SJSA1 (cell line): ENCODE results near the gene CEP170B. TPM values are rescaled to one million over a fixed set of nuclear protein-coding genes. Genes with fewer than 3 reads are reported as not detected.

ENCODE experiments used
- DNase-seq, 2 experiments: peaks; one replicate each; pipeline ENCODE4 v3.0.0-alpha.2; 2015 to 2020; ENCODE audit warnings: low spot score in 2 of 2, low read depth in 1 of 2
- H3K27ac ChIP-seq: fragments of 250-450 bp; sonication (Bioruptor Pico); 2 replicates; pipeline ENCODE4 v1.5.1; 2020; ENCODE audit warnings: mild to moderate bottlenecking, moderate library complexity
- H3K27me3 ChIP-seq: fragments of 250-450 bp; sonication (Bioruptor Pico); replicated peaks from 2 replicates; pipeline ENCODE4 v1.5.1; 2020; ENCODE audit warnings: mild to moderate bottlenecking, moderate library complexity
- H3K36me3 ChIP-seq: fragments of 250-450 bp; sonication (Bioruptor Pico); 2 replicates; pipeline ENCODE4 v1.5.1; 2020; ENCODE audit warnings: mild to moderate bottlenecking
- H3K4me1 ChIP-seq: fragments of 250-450 bp; sonication (Bioruptor Pico); replicated peaks from 2 replicates; pipeline ENCODE4 v1.6.1; 2021; ENCODE audit warnings: mild to moderate bottlenecking
- H3K4me3 ChIP-seq: fragments of 250-450 bp; sonication (Bioruptor Pico); 2 replicates; pipeline ENCODE4 v1.5.1; 2020; ENCODE audit warnings: mild to moderate bottlenecking
- H3K9me3 ChIP-seq: fragments of 250-450 bp; sonication (Bioruptor Pico); replicated peaks from 2 replicates; pipeline ENCODE4 v1.5.1; 2020; ENCODE audit warnings: mild to moderate bottlenecking
- total RNA-seq: library from RNA; depleted of rRNA; stranded (reverse); fragments of >200 nt; shearing (Covaris generic); gene quantifications from 2 replicates; pipeline ENCODE4 v1.2.3, GENCODE V29; 2014

Gene CEP170B
- total RNA-seq, 1 experiment from 2014 or later: 9.3 TPM

GRCh38 chr14:104868060-104868740 lies 3.1 kb downstream of the CEP170B start:
- H3K4me1 ChIP-seq: peaks cover 16% of the 10 kb centered on the region

DNA sequence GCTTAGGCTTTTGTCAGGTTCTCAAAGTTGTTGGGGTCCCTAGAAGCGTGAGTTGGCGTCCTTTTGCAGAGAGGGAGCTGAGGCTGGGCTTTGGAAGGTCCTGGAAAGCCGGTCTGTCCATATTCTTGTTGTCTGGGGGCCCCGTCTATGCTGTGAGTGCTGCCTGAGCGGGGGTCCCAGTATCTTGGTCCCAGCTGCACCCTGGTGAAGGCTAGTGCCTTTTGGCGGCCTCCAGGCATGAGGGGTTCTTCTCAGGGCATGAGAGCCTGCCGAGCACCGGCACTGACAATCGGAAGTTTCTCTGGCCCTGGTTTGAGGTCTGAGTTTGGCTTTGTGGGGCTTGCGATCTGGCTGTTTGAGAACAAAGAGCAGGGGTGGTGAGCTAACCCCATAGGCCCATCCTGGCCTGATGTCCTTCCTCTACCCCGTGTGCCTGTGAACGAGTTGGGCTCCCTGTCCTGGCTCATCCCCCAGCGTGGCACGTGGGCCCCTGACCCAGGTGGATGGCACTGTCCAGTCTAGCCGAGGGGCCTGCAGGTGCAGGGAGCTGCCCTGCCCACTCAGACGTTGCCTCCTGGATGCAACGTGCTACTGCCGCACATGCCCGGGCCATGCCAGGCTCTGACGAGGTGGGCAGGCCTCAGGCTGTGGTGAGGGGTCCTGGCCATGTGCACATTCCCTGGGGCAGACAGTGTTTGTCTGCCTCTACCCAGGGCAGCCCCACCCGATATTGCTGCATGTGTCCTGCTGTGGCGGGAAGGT lies 3.9 kb downstream of the CEP170B start:
- Histone ChIP-seq H3K27ac (no peak overlapping the region), H3K27me3 (peaks cover 8% of the 10 kb centered on the region), H3K4me3 (no peak overlapping the region), H3K36me3 (0 out of 2 replicates have a peak, but pooled peaks cover 5% of the 10 kb centered on the region), H3K4me1 (peaks cover 16% of the 10 kb centered on the region), H3K9me3 (no peaks in the 10 kb centered on the region)
- DNase-seq: no peak

More at GRCh38 chr14:104868060-104868740, 3.1 kb downstream of the CEP170B start:
- Histone ChIP-seq H3K27ac (no peak overlapping the region), H3K36me3 (0 out of 2 replicates have a peak, but pooled peaks cover 5% of the 10 kb centered on the region), H3K4me3 (no peak overlapping the region), H3K27me3 (peaks cover 10% of the 10 kb centered on the region), H3K9me3 (no peaks in the 10 kb centered on the region)
- DNase-seq: no peak

DNA sequence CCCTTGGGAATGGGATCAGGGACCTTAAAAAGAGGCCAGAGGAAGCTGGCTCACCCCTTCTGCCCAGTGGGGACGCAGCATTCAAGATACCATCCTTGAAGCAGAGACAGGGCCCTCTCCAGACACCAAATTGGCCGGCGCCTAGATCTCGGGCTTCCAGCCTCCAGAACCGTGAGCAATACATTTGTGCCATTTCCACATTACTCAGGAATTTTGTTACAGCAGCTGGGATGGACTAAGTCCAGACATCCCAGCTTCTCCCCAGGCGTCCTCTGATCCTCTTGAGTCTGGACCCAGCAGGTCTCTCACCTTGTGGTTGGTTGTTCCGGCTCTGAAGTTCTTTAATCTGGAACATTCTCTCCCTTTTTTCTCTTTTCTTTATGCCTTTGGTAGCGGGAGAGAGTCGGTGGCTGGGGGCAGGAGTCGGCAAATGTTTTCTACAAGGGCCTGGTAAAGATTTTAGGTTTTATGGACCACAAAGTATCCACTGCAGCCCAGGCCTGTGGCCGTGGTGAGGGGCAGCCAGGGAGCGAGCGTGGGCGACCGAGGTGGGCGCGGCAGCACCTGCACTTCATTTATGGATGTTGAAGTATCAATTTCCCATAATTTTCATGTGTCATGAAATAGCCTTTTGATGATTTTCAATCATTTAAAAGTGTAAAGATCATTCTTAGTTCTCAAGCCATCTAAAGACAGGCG lies 4.8 kb downstream of the CEP170B start:
- Histone ChIP-seq H3K4me1 (peaks cover 8% of the 10 kb centered on the region), H3K4me3 (no peak overlapping the region), H3K9me3 (no peaks in the 10 kb centered on the region), H3K27me3 (peaks cover under 1% of the 10 kb centered on the region; the same call in 1 of the 2 replicates), H3K27ac (no peak overlapping the region), H3K36me3 (0 out of 2 replicates have a peak, but pooled peaks cover 5% of the 10 kb centered on the region)
- no peak for DNase-seq

- Histone ChIP-seq H3K4me1 (peaks cover 8% of the 10 kb centered on the region), H3K36me3 (0 out of 2 replicates have a peak, but pooled peaks cover 3% of the 10 kb centered on the region), H3K27ac (no peak overlapping the region), H3K27me3 (no peaks in the 10 kb centered on the region), H3K9me3 (no peaks in the 10 kb centered on the region), H3K4me3 (no peak overlapping the region)
- no peak for DNase-seq
Measured at GRCh38 chr14:104870368-104871144, 5.5 kb downstream of the CEP170B start.

DNA sequence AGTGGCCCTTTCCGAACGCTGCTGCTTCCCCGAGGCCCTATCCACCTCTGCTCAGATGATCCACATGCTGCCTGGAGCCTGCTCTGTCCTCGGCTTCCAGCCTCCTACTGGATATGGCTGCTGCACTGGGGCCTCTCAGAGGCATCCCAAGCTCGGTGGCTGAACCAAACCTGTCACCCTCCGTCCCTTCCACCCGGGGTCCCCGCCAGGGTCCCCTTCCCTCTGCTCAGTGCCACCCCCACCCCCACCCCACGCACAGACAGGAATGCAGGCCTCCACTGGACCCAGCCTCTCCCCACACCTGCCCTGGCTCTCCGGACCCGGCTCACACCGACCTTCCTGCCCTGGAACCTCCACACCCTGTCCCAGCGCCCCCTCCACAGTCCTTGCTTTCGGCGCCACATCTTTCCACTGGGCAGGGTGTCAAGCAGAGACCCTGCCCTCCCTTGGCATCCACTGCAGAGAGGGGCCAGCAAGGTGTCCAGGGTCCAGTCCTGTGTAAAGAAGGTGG lies 6.1 kb downstream of the CEP170B start:
- Histone ChIP-seq H3K27me3 (no peaks in the 10 kb centered on the region), H3K27ac (no peak overlapping the region), H3K4me1 (peaks cover 4% of the 10 kb centered on the region), H3K36me3 (no peaks in the 10 kb centered on the region), H3K4me3 (no peak overlapping the region), H3K9me3 (no peaks in the 10 kb centered on the region)
- no peak for DNase-seq

DNA sequence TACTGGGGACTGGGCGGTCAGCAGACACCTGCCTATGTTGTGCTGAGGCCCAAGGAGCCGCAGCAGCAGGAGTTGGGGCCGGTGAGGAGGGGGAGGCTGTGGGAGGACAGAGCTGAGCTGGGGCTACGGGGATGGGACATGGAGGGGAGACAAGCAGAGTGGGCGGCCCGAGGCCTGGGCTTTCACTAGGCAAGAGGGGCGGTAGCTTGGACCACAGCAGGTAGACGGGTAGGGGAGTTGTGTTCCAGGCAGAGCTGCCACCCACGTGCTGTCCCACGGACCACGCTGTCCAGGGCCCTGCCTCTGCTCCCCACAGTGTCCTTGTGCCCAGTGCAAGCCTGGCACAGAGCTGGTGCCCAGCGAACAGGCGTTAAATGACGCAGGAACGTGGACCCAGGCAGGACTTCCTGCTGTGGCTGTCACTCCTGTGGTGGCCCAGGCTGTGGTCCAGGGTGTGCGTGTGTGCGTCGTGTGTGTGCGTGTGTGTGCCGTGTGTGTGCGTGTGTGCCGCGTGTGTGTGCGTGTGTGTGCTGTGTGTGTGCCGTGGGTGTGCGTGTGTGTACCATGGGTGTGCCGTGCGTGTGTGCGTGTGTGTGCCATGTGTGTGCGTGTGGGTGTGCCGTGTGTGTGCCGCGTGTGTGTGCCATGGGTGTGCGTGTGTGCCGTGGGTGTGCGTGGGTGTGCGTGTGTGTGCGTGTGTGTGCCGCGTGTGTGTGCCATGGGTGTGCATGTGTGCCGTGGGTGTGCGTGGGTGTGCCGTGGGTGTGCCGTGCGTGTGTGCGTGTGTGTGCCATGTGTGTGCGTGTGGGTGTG lies 6.8 kb downstream of the CEP170B start:
- Histone ChIP-seq H3K4me1 (no peaks in the 10 kb centered on the region), H3K27me3 (no peaks in the 10 kb centered on the region), H3K9me3 (no peaks in the 10 kb centered on the region), H3K4me3 (no peak overlapping the region), H3K36me3 (no peaks in the 10 kb centered on the region), H3K27ac (no peak overlapping the region)
- DNase-seq: no peak

DNA sequence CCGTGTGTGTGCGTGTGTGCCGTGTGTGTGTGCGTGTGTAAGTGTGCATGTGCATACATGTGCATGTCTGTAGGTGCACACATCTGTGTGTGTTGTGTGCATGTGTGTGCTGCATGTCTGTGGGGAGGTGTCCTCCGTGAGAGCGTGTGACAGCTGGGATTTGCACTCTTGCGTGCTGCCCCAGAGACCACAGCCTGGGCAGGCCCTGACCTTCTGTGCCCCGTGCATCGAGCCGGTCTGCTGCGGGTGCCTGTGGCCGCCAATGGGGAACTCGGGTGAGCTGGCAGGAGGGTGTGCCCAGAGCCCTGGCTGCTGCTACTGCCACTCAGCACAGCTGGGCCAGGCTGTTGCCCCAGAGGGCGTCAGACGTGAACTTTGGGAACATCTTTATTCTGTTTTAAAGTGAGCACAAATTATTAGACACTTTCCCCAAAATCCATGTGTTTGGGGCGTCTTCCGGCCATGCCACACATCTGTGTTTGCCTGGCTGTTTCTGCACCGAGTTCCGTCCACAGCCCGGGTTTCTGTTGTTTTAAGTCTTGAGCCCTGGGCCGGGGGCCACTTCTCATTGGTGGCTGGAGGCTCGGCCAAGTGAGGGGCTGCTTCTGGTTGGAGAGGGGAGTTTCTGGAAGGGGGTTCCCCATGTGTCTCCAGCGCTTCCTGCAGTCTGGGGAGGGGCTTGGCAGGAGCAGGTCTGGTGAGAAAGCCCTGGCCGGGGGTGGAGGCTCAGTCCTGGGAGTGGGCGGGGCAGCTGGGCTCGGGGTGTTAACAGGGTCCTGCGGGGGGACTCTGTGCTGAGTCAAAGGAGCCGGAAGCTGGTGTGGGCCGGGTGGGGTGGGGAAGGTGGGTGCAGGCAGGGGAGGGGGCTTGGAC lies 7.6 kb downstream of the CEP170B start:
- Histone ChIP-seq H3K4me1 (no peaks in the 10 kb centered on the region), H3K4me3 (no peak overlapping the region), H3K27me3 (no peaks in the 10 kb centered on the region), H3K27ac (no peak overlapping the region), H3K36me3 (no peaks in the 10 kb centered on the region), H3K9me3 (no peaks in the 10 kb centered on the region)
- no peak for DNase-seq

GRCh38 chr14:104873380-104874055 lies 8.4 kb downstream of the CEP170B start:
- DNase-seq: no peak
- Histone ChIP-seq H3K36me3 (0 out of 2 replicates have a peak, but pooled peaks cover 2% of the 10 kb centered on the region), H3K4me1 (no peaks in the 10 kb centered on the region), H3K4me3 (no peak overlapping the region), H3K27me3 (no peaks in the 10 kb centered on the region), H3K27ac (no peak overlapping the region), H3K9me3 (no peaks in the 10 kb centered on the region)

- H3K27me3 ChIP-seq: no peaks in the 10 kb centered on the region
- no peaks in the 10 kb centered on the region for H3K4me1 ChIP-seq
- H3K4me3 ChIP-seq: no peak overlapping the region
- no peaks in the 10 kb centered on the region for H3K9me3 ChIP-seq
- no peak overlapping the region for H3K27ac ChIP-seq
- 0 out of 2 replicates have a peak, but pooled peaks cover 3% of the 10 kb centered on the region for H3K36me3 ChIP-seq
- no peak for DNase-seq
Measured at GRCh38 chr14:104874110-104874531, 9.1 kb downstream of the CEP170B start.

DNA sequence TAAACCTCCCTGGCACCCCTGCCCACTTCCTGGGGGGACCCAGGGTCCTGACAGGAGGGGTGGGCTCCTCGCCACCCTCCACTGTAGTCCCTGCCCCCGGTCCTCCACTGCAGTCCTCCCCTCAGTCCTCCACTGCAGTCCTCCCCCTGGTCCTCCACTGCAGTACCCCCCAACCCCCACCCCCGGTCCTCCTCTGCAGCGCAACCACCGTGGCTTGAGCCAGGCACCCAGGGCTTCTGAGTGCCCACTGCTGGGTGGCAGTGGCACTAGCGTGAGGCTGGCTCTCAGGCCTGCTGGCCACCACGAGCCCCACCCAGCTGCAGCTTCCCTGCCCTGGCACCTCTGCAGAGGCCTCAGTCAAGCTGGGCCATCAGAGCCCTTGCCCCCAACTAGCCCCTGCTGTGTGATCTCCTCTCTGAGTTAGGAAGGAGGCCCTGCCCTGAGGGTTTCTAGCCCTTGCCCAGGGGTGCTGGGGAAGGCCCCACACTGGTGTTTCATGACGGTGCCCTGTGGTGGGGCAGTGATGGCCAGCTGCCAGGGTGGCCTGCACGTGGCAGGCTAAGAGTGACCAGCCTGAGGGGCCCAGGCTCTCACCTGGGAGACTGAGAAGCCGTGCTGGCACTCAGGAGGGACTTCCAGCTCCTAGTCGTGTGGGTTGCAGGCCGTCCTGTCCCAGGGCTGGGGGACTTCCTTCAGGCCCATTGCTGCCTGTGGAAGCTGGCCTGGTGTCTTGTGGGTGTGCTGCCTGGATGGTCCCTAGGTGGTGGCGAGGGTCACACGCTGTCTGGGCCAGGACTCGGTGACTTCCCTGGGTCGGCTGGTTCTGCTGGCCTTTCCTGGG lies 9.7 kb downstream of the CEP170B start:
- 0 out of 2 replicates have a peak, but pooled peaks cover 3% of the 10 kb centered on the region for H3K36me3 ChIP-seq
- no peaks in the 10 kb centered on the region for H3K27me3 ChIP-seq
- H3K27ac ChIP-seq: no peak overlapping the region
- no peaks in the 10 kb centered on the region for H3K9me3 ChIP-seq
- DNase-seq: no peak
- no peaks in the 10 kb centered on the region for H3K4me1 ChIP-seq
- H3K4me3 ChIP-seq: no peak overlapping the region

GRCh38 chr14:104875412-104875751 lies 10.3 kb downstream of the CEP170B start:
- no peak for DNase-seq

More at GRCh38 chr14:104875412-104875751, 10.3 kb downstream of the CEP170B start:
- Histone ChIP-seq H3K27ac (no peak overlapping the region), H3K4me1 (no peaks in the 10 kb centered on the region), H3K36me3 (0 out of 2 replicates have a peak, but pooled peaks cover 3% of the 10 kb centered on the region), H3K27me3 (no peaks in the 10 kb centered on the region), H3K4me3 (no peak overlapping the region), H3K9me3 (no peaks in the 10 kb centered on the region)
